OCI-LY3 (cell line): ENCODE measurements around the gene TOP1.

ENCODE experiments used
- CTCF ChIP-seq: fragments of 200-600, 300-600 bp; sonication (generic); IDR thresholded peaks from 2 replicates; pipeline ENCODE4 v1.5.1; 2014; ENCODE audit warnings: antibody characterized with exemption, low read length, low read depth
- EZH2phosphoT487 ChIP-seq: fragments of 200-600 bp; shearing (Covaris generic); IDR thresholded peaks from 2 replicates; pipeline ENCODE4 v1.6.1; 2018; ENCODE audit warnings: antibody characterized with exemption, mixed run types, low read depth

GRCh38 chr20:41003143-41003935, 25.3 kb upstream of the TOP1 start:
- TF ChIP-seq CTCF = no peak
- TF ChIP-seq EZH2phosphoT487 = no peak
